ENCODE data around the gene TNXB. TPM values are rescaled to one million over a fixed set of nuclear protein-coding genes. Genes with fewer than 3 reads are reported as not detected.
A peak's percentile ranks its signal among the peaks of the same experiment; 100 is the strongest.

TNXB gene
- total RNA-seq, result 130 TPM

- Histone ChIP-seq H3K27me3 (ENCODE audit: control insufficient read depth in 3 of 3, insufficient read depth in 3 of 3, low read length in 3 of 3) (peaks cover 11 to 42% (median 20%) of the 10 kb centered on the region in 3 donors), H3K9me3 (ENCODE audit: control insufficient read depth in 3 of 3, low read length in 3 of 3) (no peaks in the 10 kb centered on the region), H3K9ac (ENCODE audit: low read depth in 1 of 3, low read length in 3 of 3) (peak within 1 kb of the TSS; percentile 72 to 95 (median 81)), H3K36me3 (ENCODE audit: control insufficient read depth in 3 of 3, insufficient read depth in 3 of 3, low read length in 3 of 3) (peaks cover 0 to 5% (median 0%) of the 10 kb centered on the region in 3 donors), H3K4me1 (ENCODE audit: control insufficient read depth in 3 of 3, insufficient read depth in 3 of 3, low read length in 3 of 3) (peaks cover 44 to 57% (median 50%) of the 10 kb centered on the region in 3 donors), H3K27ac (ENCODE audit: low read depth, low read length) (peak within 1 kb of the TSS; percentile 91), H3K4me3 (ENCODE audit: low read length in 3 of 3) (peak within 1 kb of the TSS; percentile 64 to 79 (median 77))
These were observed at the start of gene TNXB for GRCh38 chr6:32109114-32109764. Gene TNXB (minus strand): TSS chr6:32109338. CDS start chr6:32098198, 11,140 bp downstream.

DNA sequence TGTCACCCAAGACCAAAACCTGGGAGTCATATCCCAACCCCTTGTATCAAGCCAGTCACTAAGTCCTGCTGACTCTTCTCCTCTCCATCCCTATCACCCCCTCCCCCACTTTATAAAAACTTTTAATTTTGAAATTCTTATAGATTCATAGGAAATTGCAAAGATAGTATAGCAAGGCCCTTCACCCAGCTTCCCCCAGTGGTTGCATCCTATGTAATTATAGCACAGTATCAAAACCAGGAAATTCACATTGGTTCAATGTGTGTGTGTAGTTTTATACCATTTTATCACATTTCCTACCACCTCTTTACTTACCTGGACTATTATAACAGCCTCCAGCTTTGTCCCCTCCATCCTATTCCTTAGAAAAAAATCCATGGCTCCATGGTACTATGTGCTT lies 48.9 kb upstream of the TNXB start:
- peaks cover 24 to 32% (median 27%) of the 10 kb centered on the region in 3 donors for H3K36me3 ChIP-seq (ENCODE audit: control insufficient read depth in 3 of 3, insufficient read depth in 3 of 3, low read length in 3 of 3)
- H3K9ac ChIP-seq (ENCODE audit: low read depth in 1 of 3, low read length in 3 of 3), result no peak overlapping the region
- H3K27me3 ChIP-seq (ENCODE audit: control insufficient read depth in 3 of 3, insufficient read depth in 3 of 3, low read length in 3 of 3), result no peaks in the 10 kb centered on the region
- H3K4me3 ChIP-seq (ENCODE audit: low read length in 3 of 3), result no peak overlapping the region
- peaks cover 20 to 25% (median 21%) of the 10 kb centered on the region in 3 donors for H3K4me1 ChIP-seq (ENCODE audit: control insufficient read depth in 3 of 3, insufficient read depth in 3 of 3, low read length in 3 of 3)
- no peak overlapping the region for H3K27ac ChIP-seq (ENCODE audit: low read depth, low read length)
- H3K9me3 ChIP-seq (ENCODE audit: control insufficient read depth in 3 of 3, low read length in 3 of 3), result no peaks in the 10 kb centered on the region

GRCh38 chr6:32156891-32157290 lies 47.8 kb upstream of the TNXB start:
- H3K36me3 ChIP-seq (ENCODE audit: control insufficient read depth in 3 of 3, insufficient read depth in 3 of 3, low read length in 3 of 3), result peaks cover 19 to 25% (median 24%) of the 10 kb centered on the region in 3 donors
- H3K27me3 ChIP-seq (ENCODE audit: control insufficient read depth in 3 of 3, insufficient read depth in 3 of 3, low read length in 3 of 3), result no peaks in the 10 kb centered on the region
- peaks cover 27 to 35% (median 29%) of the 10 kb centered on the region in 3 donors for H3K4me1 ChIP-seq (ENCODE audit: control insufficient read depth in 3 of 3, insufficient read depth in 3 of 3, low read length in 3 of 3)
- no peaks in the 10 kb centered on the region for H3K9me3 ChIP-seq (ENCODE audit: control insufficient read depth in 3 of 3, low read length in 3 of 3)
- no peak overlapping the region for H3K9ac ChIP-seq (ENCODE audit: low read depth in 1 of 3, low read length in 3 of 3)
- H3K27ac ChIP-seq (ENCODE audit: low read depth, low read length), result no peak overlapping the region
- H3K4me3 ChIP-seq (ENCODE audit: low read length in 3 of 3), result no peak overlapping the region

DNA sequence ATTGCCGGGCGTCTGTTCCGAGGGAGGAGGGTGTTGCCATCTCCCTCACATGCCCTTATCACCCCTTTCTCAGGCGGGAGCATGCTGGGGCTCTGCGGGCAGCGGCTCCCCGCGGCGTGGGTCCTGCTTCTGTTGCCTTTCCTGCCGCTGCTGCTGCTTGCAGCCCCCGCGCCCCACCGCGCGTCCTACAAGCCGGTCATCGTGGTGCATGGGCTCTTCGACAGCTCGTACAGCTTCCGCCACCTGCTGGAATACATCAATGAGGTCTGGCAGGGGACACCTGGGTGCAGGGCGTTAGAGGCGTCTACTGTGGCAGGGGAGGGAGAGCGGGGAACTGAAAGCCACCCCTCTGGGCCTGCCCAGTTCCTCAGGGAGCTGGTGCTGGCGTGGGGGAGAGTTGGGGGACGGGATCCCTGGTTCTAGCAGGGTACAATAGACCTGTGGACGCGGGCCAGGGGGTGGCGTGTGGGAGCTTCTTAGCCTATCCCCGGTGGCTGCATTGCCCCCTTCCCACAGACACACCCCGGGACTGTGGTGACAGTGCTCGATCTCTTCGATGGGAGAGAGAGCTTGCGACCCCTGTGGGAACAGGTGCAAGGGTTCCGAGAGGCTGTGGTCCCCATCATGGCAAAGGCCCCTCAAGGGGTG lies 45.5 kb upstream of the TNXB start:
- H3K27me3 ChIP-seq (ENCODE audit: control insufficient read depth in 3 of 3, insufficient read depth in 3 of 3, low read length in 3 of 3), result peaks cover 7 to 13% (median 12%) of the 10 kb centered on the region in 3 donors
- H3K4me3 ChIP-seq (ENCODE audit: low read length in 3 of 3), result peak overlapping the region; percentile 94 to 95 (median 95)
- H3K9me3 ChIP-seq (ENCODE audit: control insufficient read depth in 3 of 3, low read length in 3 of 3), result no peaks in the 10 kb centered on the region
- H3K4me1 ChIP-seq (ENCODE audit: control insufficient read depth in 3 of 3, insufficient read depth in 3 of 3, low read length in 3 of 3), result peaks cover 28 to 35% (median 29%) of the 10 kb centered on the region in 3 donors
- H3K36me3 ChIP-seq (ENCODE audit: control insufficient read depth in 3 of 3, insufficient read depth in 3 of 3, low read length in 3 of 3), result peaks cover 19 to 25% (median 24%) of the 10 kb centered on the region in 3 donors
- H3K9ac ChIP-seq (ENCODE audit: low read depth in 1 of 3, low read length in 3 of 3), result peak overlapping the region; percentile 85 to 96 (median 95)
- H3K27ac ChIP-seq (ENCODE audit: low read depth, low read length), result peak overlapping the region; percentile 86

- peak within 1 kb of the TSS; percentile 86 for H3K27ac ChIP-seq (ENCODE audit: low read depth, low read length)
- H3K9ac ChIP-seq (ENCODE audit: low read depth in 1 of 3, low read length in 3 of 3), result peak within 1 kb of the TSS; percentile 85 to 96 (median 95)
- H3K4me3 ChIP-seq (ENCODE audit: low read length in 3 of 3), result peak within 1 kb of the TSS; percentile 94 to 95 (median 95)
- H3K36me3 ChIP-seq (ENCODE audit: control insufficient read depth in 3 of 3, insufficient read depth in 3 of 3, low read length in 3 of 3), result peaks cover 19 to 25% (median 24%) of the 10 kb centered on the region in 3 donors
- H3K9me3 ChIP-seq (ENCODE audit: control insufficient read depth in 3 of 3, low read length in 3 of 3), result no peaks in the 10 kb centered on the region
- peaks cover 28 to 35% (median 29%) of the 10 kb centered on the region in 3 donors for H3K4me1 ChIP-seq (ENCODE audit: control insufficient read depth in 3 of 3, insufficient read depth in 3 of 3, low read length in 3 of 3)
- peaks cover 12 to 21% (median 14%) of the 10 kb centered on the region in 3 donors for H3K27me3 ChIP-seq (ENCODE audit: control insufficient read depth in 3 of 3, insufficient read depth in 3 of 3, low read length in 3 of 3)
These were observed 44.7 kb upstream of the TNXB start, which contains the start of gene PPT2 for GRCh38 chr6:32153564-32154513. Gene PPT2 (plus strand): TSS chr6:32154141. CDS start chr6:32154595, 454 bp downstream.

DNA sequence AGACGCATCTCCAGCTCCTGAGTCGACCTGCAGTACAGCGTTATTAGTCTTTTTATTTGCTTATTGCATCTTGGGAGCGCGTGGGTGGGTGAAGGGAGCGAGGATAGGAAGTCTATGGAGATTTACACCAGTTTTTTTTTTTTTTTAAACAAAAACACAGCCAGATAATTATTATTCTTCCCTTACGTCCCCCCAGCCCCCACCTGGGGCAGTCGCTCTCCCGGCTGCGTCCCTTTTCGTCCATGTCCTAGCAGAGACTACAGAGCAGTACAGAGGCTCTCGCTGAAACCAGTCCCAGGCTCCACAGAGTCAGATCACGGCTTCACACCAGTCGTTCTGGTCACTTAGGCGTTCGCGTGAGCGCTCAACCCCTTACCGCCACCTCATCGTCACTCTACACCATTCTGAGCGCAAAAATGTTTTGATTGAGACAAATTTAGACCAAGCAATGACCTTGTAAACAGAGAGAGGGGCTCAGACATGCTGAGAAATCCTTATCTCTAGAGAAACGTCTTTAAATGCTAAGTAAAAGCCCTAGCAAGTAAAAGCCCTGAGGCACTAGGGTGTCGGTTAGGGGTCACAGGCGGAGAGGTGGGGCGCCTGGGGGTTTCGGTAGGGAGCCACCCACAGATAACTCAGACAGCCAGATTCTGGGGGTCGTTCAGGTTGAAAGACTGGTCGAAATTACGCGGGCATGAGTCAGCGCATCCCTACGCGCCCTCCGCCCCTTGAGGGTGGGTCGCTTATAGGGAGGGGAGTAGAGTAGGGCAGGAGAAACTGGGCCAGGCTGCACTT lies 43.8 kb upstream of the TNXB start:
- Histone ChIP-seq H3K27ac (ENCODE audit: low read depth, low read length) (peak overlapping the region; percentile 86), H3K9me3 (ENCODE audit: control insufficient read depth in 3 of 3, low read length in 3 of 3) (no peaks in the 10 kb centered on the region), H3K9ac (ENCODE audit: low read depth in 1 of 3, low read length in 3 of 3) (peak overlapping the region; percentile 85 to 96 (median 95))

DNA sequence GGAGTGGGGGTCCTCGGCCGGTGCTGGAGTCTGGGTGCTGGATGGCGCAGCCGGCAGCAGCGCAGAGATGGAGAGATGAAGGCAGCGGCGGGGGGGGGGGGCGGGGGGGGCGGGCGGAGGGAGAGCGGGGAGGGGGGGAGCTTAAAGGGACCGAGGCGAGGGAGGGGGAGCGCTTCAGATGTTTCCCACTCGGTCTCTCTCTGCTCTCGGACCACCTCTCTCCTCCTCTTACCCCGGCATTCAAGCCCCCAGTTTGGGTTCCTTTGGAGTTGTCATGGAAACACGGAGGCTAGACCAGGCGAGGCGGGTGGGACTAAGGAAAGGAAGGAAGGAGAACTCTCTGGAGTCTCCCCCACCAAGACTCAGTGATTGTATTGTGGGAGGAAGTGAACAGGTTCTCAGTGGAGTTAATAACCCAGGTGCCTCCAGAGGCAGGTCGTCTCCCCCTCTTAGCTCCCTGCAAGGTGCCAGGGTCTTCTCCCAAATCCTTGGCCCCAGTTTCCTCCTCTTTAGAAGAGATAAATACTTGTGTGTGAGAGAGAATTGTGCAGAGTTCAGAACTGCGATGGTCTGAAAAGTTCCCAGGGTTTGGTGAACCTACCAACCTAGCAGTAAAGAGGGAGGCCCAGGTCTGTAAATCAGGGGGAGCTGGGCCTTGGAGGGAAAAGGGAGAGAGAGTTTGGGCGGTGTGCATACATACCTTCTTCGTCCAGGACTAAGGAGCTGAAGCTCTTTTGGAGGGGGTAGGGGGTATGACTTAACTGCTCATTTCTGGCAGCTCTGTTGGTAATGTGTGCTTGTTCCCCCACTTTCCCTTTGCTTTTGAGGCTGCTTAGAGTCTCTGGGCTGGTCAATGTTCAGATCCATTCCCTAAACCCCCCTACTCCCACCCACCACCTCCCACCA lies 43.0 kb upstream of the TNXB start, which contains the start of gene PRRT1:
Gene PRRT1 (minus strand): TSS at position 77 of the 906 bp plus-strand sequence. CDS start 112 bp downstream, outside the sequence.
- Histone ChIP-seq H3K36me3 (ENCODE audit: control insufficient read depth in 3 of 3, insufficient read depth in 3 of 3, low read length in 3 of 3) (peaks cover 4 to 10% (median 9%) of the 10 kb centered on the region in 3 donors), H3K9ac (ENCODE audit: low read depth in 1 of 3, low read length in 3 of 3) (peak within 1 kb of the TSS; percentile 68 to 95 (median 85)), H3K4me3 (ENCODE audit: low read length in 3 of 3) (peak within 1 kb of the TSS; percentile 94 to 95 (median 95)), H3K9me3 (ENCODE audit: control insufficient read depth in 3 of 3, low read length in 3 of 3) (no peaks in the 10 kb centered on the region), H3K4me1 (ENCODE audit: control insufficient read depth in 3 of 3, insufficient read depth in 3 of 3, low read length in 3 of 3) (peaks cover 28 to 35% (median 29%) of the 10 kb centered on the region in 3 donors), H3K27ac (ENCODE audit: low read depth, low read length) (peak within 1 kb of the TSS; percentile 86), H3K27me3 (ENCODE audit: control insufficient read depth in 3 of 3, insufficient read depth in 3 of 3, low read length in 3 of 3) (peaks cover 17 to 34% (median 25%) of the 10 kb centered on the region in 3 donors)

More for the DNA sequence above, 43.8 kb upstream of the TNXB start:
- peaks cover 11 to 17% (median 16%) of the 10 kb centered on the region in 3 donors for H3K36me3 ChIP-seq (ENCODE audit: control insufficient read depth in 3 of 3, insufficient read depth in 3 of 3, low read length in 3 of 3)
- peaks cover 14 to 27% (median 19%) of the 10 kb centered on the region in 3 donors for H3K27me3 ChIP-seq (ENCODE audit: control insufficient read depth in 3 of 3, insufficient read depth in 3 of 3, low read length in 3 of 3)
- H3K4me1 ChIP-seq (ENCODE audit: control insufficient read depth in 3 of 3, insufficient read depth in 3 of 3, low read length in 3 of 3), result peaks cover 28 to 35% (median 29%) of the 10 kb centered on the region in 3 donors
- peak overlapping the region; percentile 94 to 95 (median 95) for H3K4me3 ChIP-seq (ENCODE audit: low read length in 3 of 3)

GRCh38 chr6:32151181-32151862 lies 42.2 kb upstream of the TNXB start:
- Histone ChIP-seq H3K4me1 (ENCODE audit: control insufficient read depth in 3 of 3, insufficient read depth in 3 of 3, low read length in 3 of 3) (peaks cover 28 to 35% (median 29%) of the 10 kb centered on the region in 3 donors), H3K9me3 (ENCODE audit: control insufficient read depth in 3 of 3, low read length in 3 of 3) (no peaks in the 10 kb centered on the region), H3K36me3 (ENCODE audit: control insufficient read depth in 3 of 3, insufficient read depth in 3 of 3, low read length in 3 of 3) (peaks cover 3 to 5% (median 4%) of the 10 kb centered on the region in 3 donors), H3K27ac (ENCODE audit: low read depth, low read length) (no peak overlapping the region), H3K27me3 (ENCODE audit: control insufficient read depth in 3 of 3, insufficient read depth in 3 of 3, low read length in 3 of 3) (peaks cover 17 to 34% (median 25%) of the 10 kb centered on the region in 3 donors), H3K4me3 (ENCODE audit: low read length in 3 of 3) (peak overlapping the region in 2 of 3 donors; percentile 17 to 26), H3K9ac (ENCODE audit: low read depth in 1 of 3, low read length in 3 of 3) (no peak overlapping the region)

All from skeletal muscle tissue (tissue), 4 donors.